KMS-11 (cell line): ENCODE measurements around the gene OR1A2.

ENCODE experiments used
- H2AFZ ChIP-seq: fragments of 200-600 bp; sonication (generic); 2 replicates; pipeline ENCODE4 v1.6.1; 2016; ENCODE audit warnings: antibody characterized with exemption, mixed run types, low read depth
- H3K27ac ChIP-seq: fragments of 200-600 bp; sonication (generic); 2 replicates; pipeline ENCODE4 v1.6.1; 2016; ENCODE audit warnings: mild to moderate bottlenecking, mixed run types
- H3K27me3 ChIP-seq: fragments of 200-600 bp; sonication (generic); 2 replicates; pipeline ENCODE4 v1.6.1; 2017; ENCODE audit warnings: mild to moderate bottlenecking, low read depth, mixed run types, moderate library complexity; ENCODE audit not compliant: insufficient read depth
- H3K36me3 ChIP-seq: fragments of 200-600 bp; sonication (generic); 2 replicates; pipeline ENCODE4 v1.6.1; 2017; ENCODE audit warnings: mild to moderate bottlenecking, mixed run types; ENCODE audit not compliant: insufficient read depth
- H3K4me1 ChIP-seq: fragments of 200-600 bp; sonication (generic); 2 replicates; pipeline ENCODE4 v1.6.1; 2016; ENCODE audit warnings: mild to moderate bottlenecking, low read depth, mixed run types; ENCODE audit not compliant: poor library complexity, severe bottlenecking
- H3K4me2 ChIP-seq: fragments of 200-600 bp; sonication (generic); 2 replicates; pipeline ENCODE4 v1.7.0; 2016; ENCODE audit warnings: mild to moderate bottlenecking, mixed run types
- H3K4me3 ChIP-seq: fragments of 200-600 bp; sonication (generic); IDR thresholded peaks from 2 replicates; pipeline ENCODE4 v1.6.1; 2017; ENCODE audit warnings: low read depth, low read length, mixed read lengths; ENCODE audit not compliant: insufficient read depth
- H3K79me2 ChIP-seq: fragments of 200-600 bp; sonication (generic); 2 replicates; pipeline ENCODE4 v1.6.1; 2016; ENCODE audit warnings: low read depth, mixed run types; ENCODE audit not compliant: insufficient read depth
- H3K9ac ChIP-seq: fragments of 200-600 bp; sonication (generic); 2 replicates; pipeline ENCODE4 v1.6.1; 2016; ENCODE audit warnings: mild to moderate bottlenecking, mixed run types
- H4K20me1 ChIP-seq: fragments of 200-600 bp; sonication (generic); 2 replicates; pipeline ENCODE4 v1.6.1; 2016; ENCODE audit warnings: mild to moderate bottlenecking, mixed run types; ENCODE audit not compliant: insufficient read depth
- CTCF ChIP-seq: fragments of 200-600 bp; sonication (generic); conservative IDR thresholded peaks from 2 replicates; pipeline ENCODE4 v1.6.1; 2017; ENCODE audit warnings: low read depth, mild to moderate bottlenecking, antibody characterized with exemption, low read length, moderate library complexity, mixed read lengths

Gene OR1A2

GRCh38 chr17:3197219-3197618 is at the start of gene OR1A2:
Gene OR1A2, plus strand, starts transcription at chr17:3197519. Its CDS starts 0 bp downstream, at chr17:3197519.
- H3K79me2 ChIP-seq = no peaks in the 10 kb centered on the region
- no peak within 1 kb of the TSS for H3K27ac ChIP-seq
- H2AFZ ChIP-seq = no peak within 1 kb of the TSS
- H3K27me3 ChIP-seq = no peaks in the 10 kb centered on the region
- no peak within 1 kb of the TSS for H3K4me3 ChIP-seq
- no peaks in the 10 kb centered on the region for H3K4me1 ChIP-seq
- H3K9ac ChIP-seq = no peak within 1 kb of the TSS
- no peaks in the 10 kb centered on the region for H4K20me1 ChIP-seq
- H3K36me3 ChIP-seq = no peaks in the 10 kb centered on the region
- H3K4me2 ChIP-seq = no peak within 1 kb of the TSS
- no peak for TF ChIP-seq CTCF

DNA sequence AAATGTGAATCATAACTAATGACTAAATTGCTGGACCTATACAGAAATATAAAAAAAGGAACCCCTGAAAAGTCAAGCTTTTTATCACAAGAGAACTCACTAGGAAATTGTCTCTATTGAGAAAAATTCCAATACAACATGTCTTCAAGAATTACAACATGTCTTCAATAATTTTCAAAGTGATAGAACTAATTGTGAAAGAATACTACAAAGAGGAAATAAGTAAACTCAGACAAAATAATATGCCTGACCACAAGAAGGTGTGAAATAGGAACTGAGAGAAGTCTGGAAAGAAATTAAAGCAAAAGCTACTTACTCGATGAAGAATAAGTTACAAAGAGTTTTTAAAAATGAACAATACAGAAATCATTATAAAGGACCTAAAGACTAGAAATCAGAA is 40.1 kb upstream of the OR1A2 start:
- Histone ChIP-seq H3K27me3 (no peaks in the 10 kb centered on the region), H3K4me2 (no peak overlapping the region)
- no peak for TF ChIP-seq CTCF

GRCh38 chr17:3167574-3167973 is 29.7 kb upstream of the OR1A2 start:
- no peak overlapping the region for H3K27ac ChIP-seq
- no peak for TF ChIP-seq CTCF
- no peak overlapping the region for H3K4me2 ChIP-seq
- no peak overlapping the region for H2AFZ ChIP-seq
- H4K20me1 ChIP-seq = no peaks in the 10 kb centered on the region
- no peak overlapping the region for H3K9ac ChIP-seq
- no peaks in the 10 kb centered on the region for H3K27me3 ChIP-seq
- no peaks in the 10 kb centered on the region for H3K4me1 ChIP-seq
- H3K79me2 ChIP-seq = no peaks in the 10 kb centered on the region
- no peaks in the 10 kb centered on the region for H3K36me3 ChIP-seq
- H3K4me3 ChIP-seq = no peak overlapping the region

More for the DNA sequence above, 40.1 kb upstream of the OR1A2 start:
- H3K79me2 ChIP-seq = no peaks in the 10 kb centered on the region
- no peaks in the 10 kb centered on the region for H3K36me3 ChIP-seq
- no peaks in the 10 kb centered on the region for H4K20me1 ChIP-seq
- H3K27ac ChIP-seq = no peak overlapping the region
- H2AFZ ChIP-seq = no peak overlapping the region
- H3K4me3 ChIP-seq = no peak overlapping the region
- no peaks in the 10 kb centered on the region for H3K4me1 ChIP-seq
- H3K9ac ChIP-seq = no peak overlapping the region

DNA sequence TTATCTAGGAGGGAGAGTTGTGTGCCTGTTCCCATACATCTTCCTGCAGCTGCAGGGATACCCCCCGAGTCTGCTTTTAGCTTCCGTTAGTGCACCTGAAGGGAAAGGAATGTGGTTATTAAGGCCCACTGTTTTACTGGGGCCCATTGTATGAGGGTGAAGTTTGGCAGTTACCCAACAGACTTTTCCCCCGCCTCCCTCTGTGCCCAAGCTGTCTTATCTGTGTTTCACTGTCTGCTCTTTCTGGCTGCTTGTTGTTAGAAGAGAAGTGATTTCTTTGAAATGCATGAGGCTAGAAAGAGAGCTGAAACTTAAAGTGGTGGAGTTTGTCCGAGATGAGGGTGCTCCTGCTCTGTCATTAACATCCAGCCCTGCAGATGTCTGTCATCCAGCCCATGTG is 7.4 kb upstream of the OR1A2 start:
- no peak for TF ChIP-seq CTCF
- Histone ChIP-seq H3K4me1 (no peaks in the 10 kb centered on the region), H3K79me2 (no peaks in the 10 kb centered on the region), H2AFZ (no peak overlapping the region), H3K9ac (no peak overlapping the region), H3K4me2 (no peak overlapping the region), H4K20me1 (no peaks in the 10 kb centered on the region), H3K36me3 (no peaks in the 10 kb centered on the region), H3K27ac (no peak overlapping the region), H3K4me3 (no peak overlapping the region), H3K27me3 (no peaks in the 10 kb centered on the region)
